ENCODE measurements around the gene RASD2.

- TF ChIP-seq CTCF (conservative IDR thresholded peaks at IDR 0.05 in 1 of 2, IDR thresholded peaks at IDR 0.05 in 1 of 2; ENCODE audit: extremely low read depth in 1 of 2, insufficient read depth in 1 of 2, low read depth in 1 of 2, low read length in 2 of 2), result no peak
- TF ChIP-seq EZH2 (IDR thresholded peaks at IDR 0.05; ENCODE audit: borderline replicate concordance, low read length), result no peak
Observed at GRCh38 chr22:35594686-35595085, 54.1 kb downstream of the RASD2 start.
